HL-60 (cell line): ENCODE results near the gene ZNF708.

Experiments used
- CTCF ChIP-seq: IDR thresholded peaks from one replicate; pipeline ENCODE4 v1.5.1; 2011; ENCODE audit warnings: low read length, control low read depth, inconsistent platforms; ENCODE audit not compliant: insufficient read depth
- GABPA ChIP-seq: IDR thresholded peaks from 2 replicates; pipeline ENCODE4 v1.6.1; 2012; ENCODE audit warnings: low read depth
- POLR2AphosphoS5 ChIP-seq: IDR thresholded peaks from 2 replicates; pipeline ENCODE4 v1.6.1; 2012; ENCODE audit warnings: low read depth
- REST ChIP-seq: IDR thresholded peaks from 2 replicates; pipeline ENCODE4 v1.6.1; 2012; ENCODE audit warnings: low read depth; ENCODE audit not compliant: insufficient replicate concordance
- SPI1 ChIP-seq: IDR thresholded peaks from 2 replicates; pipeline ENCODE4 v1.6.1; 2012; ENCODE audit warnings: low read depth, mild to moderate bottlenecking, borderline replicate concordance

GRCh38 chr19:21264891-21265290, 64.3 kb downstream of the ZNF708 start:
- TF ChIP-seq POLR2AphosphoS5 (no peak), CTCF (no peak), SPI1 (no peak), GABPA (no peak), REST (no peak)
